Parathyroid adenoma (tissue), 2 donors: ENCODE measurements around the gene MMP24OS.
"Not testable (repeated sequence)": the region's sequence is repeated elsewhere in the genome, so short reads cannot be mapped to it uniquely, and the experiment has no call there.

ENCODE experiments used
- H2AFZ ChIP-seq: fragments of 300-600 bp; sonication (generic); one replicate; pipeline ENCODE4 v1.7.0; 2017; ENCODE audit warnings: antibody characterized with exemption, mild to moderate bottlenecking
- H3K27ac ChIP-seq: fragments of 300-600 bp; sonication (generic); one replicate; pipeline ENCODE4 v1.7.0; 2017
- H3K27me3 ChIP-seq: fragments of 300-600 bp; sonication (generic); one replicate; pipeline ENCODE4 v1.7.0; 2017; ENCODE audit warnings: low read length; ENCODE audit not compliant: control insufficient read depth, insufficient read depth
- H3K36me3 ChIP-seq: fragments of 300-600 bp; sonication (generic); one replicate; pipeline ENCODE4 v1.7.0; 2017; ENCODE audit warnings: low read length; ENCODE audit not compliant: control insufficient read depth, insufficient read depth
- H3K4me1 ChIP-seq: fragments of 300-600 bp; sonication (generic); one replicate; pipeline ENCODE4 v1.7.0; 2017; ENCODE audit warnings: control low read depth
- H3K4me2 ChIP-seq: fragments of 300-600 bp; sonication (generic); one replicate; pipeline ENCODE4 v1.7.0; 2017; ENCODE audit warnings: low read length
- H3K4me3 ChIP-seq: fragments of 300-600 bp; sonication (generic); one replicate; pipeline ENCODE4 v1.7.0; 2017; ENCODE audit warnings: low read depth, low read length
- H3K79me2 ChIP-seq: fragments of 300-600 bp; sonication (generic); one replicate; pipeline ENCODE4 v1.7.0; 2017; ENCODE audit warnings: control low read depth
- H3K9ac ChIP-seq: fragments of 300-600 bp; sonication (generic); one replicate; pipeline ENCODE4 v1.7.0; 2017; ENCODE audit warnings: mild to moderate bottlenecking
- H3K9me3 ChIP-seq: fragments of 300-600 bp; sonication (generic); one replicate; pipeline ENCODE4 v1.7.0; 2017; ENCODE audit warnings: low read length; ENCODE audit not compliant: control insufficient read depth
- CTCF ChIP-seq: fragments of 300-600 bp; sonication (generic); IDR thresholded peaks from one replicate; pipeline ENCODE4 v1.7.0; 2017; ENCODE audit warnings: antibody characterized with exemption, mild to moderate bottlenecking
- donor health status: primary hyperparathyroidism.

MMP24OS gene

GRCh38 chr20:35260426-35260825 is 17.5 kb downstream of the MMP24OS start:
- H3K9ac ChIP-seq = no peak overlapping the region
- no peak overlapping the region for H2AFZ ChIP-seq
- no peak for TF ChIP-seq CTCF
- peaks cover 5% of the 10 kb centered on the region for H3K79me2 ChIP-seq
- H3K27ac ChIP-seq = no peak overlapping the region
- H3K4me2 ChIP-seq = no peak overlapping the region
- H3K27me3 ChIP-seq = no peaks in the 10 kb centered on the region
- H3K4me1 ChIP-seq = peaks cover 4% of the 10 kb centered on the region
- no peaks in the 10 kb centered on the region for H3K9me3 ChIP-seq
- no peaks in the 10 kb centered on the region for H3K36me3 ChIP-seq
- no peak overlapping the region for H3K4me3 ChIP-seq

- Histone ChIP-seq H3K36me3 (no peaks in the 10 kb centered on the region), H3K4me1 (peaks cover 4% of the 10 kb centered on the region), H3K9ac (no peak overlapping the region), H3K4me2 (no peak overlapping the region), H3K27me3 (no peaks in the 10 kb centered on the region), H2AFZ (no peak overlapping the region), H3K79me2 (peaks cover 10% of the 10 kb centered on the region), H3K9me3 (no peaks in the 10 kb centered on the region), H3K4me3 (no peak overlapping the region), H3K27ac (no peak overlapping the region)
- no peak for TF ChIP-seq CTCF
These were observed 20.6 kb downstream of the MMP24OS start for GRCh38 chr20:35257175-35257909.

GRCh38 chr20:35254448-35254999 is 23.4 kb downstream of the MMP24OS start:
- TF ChIP-seq CTCF = no peak
- no peak overlapping the region for H3K4me2 ChIP-seq
- H3K27ac ChIP-seq = no peak overlapping the region
- no peaks in the 10 kb centered on the region for H3K36me3 ChIP-seq
- H3K79me2 ChIP-seq = peaks cover 7% of the 10 kb centered on the region
- no peak overlapping the region for H2AFZ ChIP-seq
- peaks cover 4% of the 10 kb centered on the region for H3K4me1 ChIP-seq
- H3K27me3 ChIP-seq = no peaks in the 10 kb centered on the region
- H3K4me3 ChIP-seq = no peak overlapping the region
- H3K9me3 ChIP-seq = no peaks in the 10 kb centered on the region
- H3K9ac ChIP-seq = no peak overlapping the region

- H3K4me2 ChIP-seq = no peak overlapping the region
- TF ChIP-seq CTCF = no peak
These were observed 24.9 kb downstream of the MMP24OS start for GRCh38 chr20:35253010-35253409.

GRCh38 chr20:35252598-35252997 is 25.3 kb downstream of the MMP24OS start:
- H3K9ac ChIP-seq, H3K4me1 ChIP-seq, H3K36me3 ChIP-seq, H3K27me3 ChIP-seq, H3K4me2 ChIP-seq, H3K9me3 ChIP-seq, H3K4me3 ChIP-seq, H3K79me2 ChIP-seq, H3K27ac ChIP-seq, H2AFZ ChIP-seq: not testable (repeated sequence)

More at GRCh38 chr20:35253010-35253409, 24.9 kb downstream of the MMP24OS start:
- H2AFZ ChIP-seq = no peak overlapping the region
- no peaks in the 10 kb centered on the region for H3K36me3 ChIP-seq
- H3K4me1 ChIP-seq = peaks cover 4% of the 10 kb centered on the region
- H3K27ac ChIP-seq = no peak overlapping the region
- H3K27me3 ChIP-seq = no peaks in the 10 kb centered on the region
- no peak overlapping the region for H3K4me3 ChIP-seq
- H3K9ac ChIP-seq = no peak overlapping the region
- no peaks in the 10 kb centered on the region for H3K9me3 ChIP-seq
- peaks cover 5% of the 10 kb centered on the region for H3K79me2 ChIP-seq
